ENCODE results near the gene NR1I2.

The NR1I2 gene

GRCh38 chr3:119819806-119820205, 37.9 kb downstream of the NR1I2 start:
- no peak for DNase-seq (ENCODE audit: low spot score)

GRCh38 chr3:119825820-119826219, 43.9 kb downstream of the NR1I2 start:
- no peak for DNase-seq (ENCODE audit: low spot score)

- no peak for DNase-seq (ENCODE audit: low spot score)
These were observed 45.1 kb downstream of the NR1I2 start for GRCh38 chr3:119826711-119827608.

- DNase-seq (ENCODE audit: low spot score) = no peak
These were observed 47.5 kb downstream of the NR1I2 start for GRCh38 chr3:119829420-119829819.

- peak; percentile 21 for DNase-seq (ENCODE audit: low spot score)
These were observed 49.1 kb downstream of the NR1I2 start for GRCh38 chr3:119831022-119831421.

- no peak for DNase-seq (ENCODE audit: low spot score)
These were observed 50.1 kb downstream of the NR1I2 start for GRCh38 chr3:119831941-119832371.

- DNase-seq (ENCODE audit: low spot score) = no peak
These were observed 53.0 kb downstream of the NR1I2 start for GRCh38 chr3:119834754-119835370.

GRCh38 chr3:119835556-119835955, 53.7 kb downstream of the NR1I2 start:
- DNase-seq (ENCODE audit: low spot score) = no peak

GRCh38 chr3:119841808-119842471, 60.0 kb downstream of the NR1I2 start:
- DNase-seq (ENCODE audit: low spot score) = no peak

GRCh38 chr3:119849126-119849525, 67.2 kb downstream of the NR1I2 start:
- no peak for DNase-seq (ENCODE audit: low spot score)

- no peak for DNase-seq (ENCODE audit: low spot score)
These were observed 74.8 kb downstream of the NR1I2 start for GRCh38 chr3:119856695-119857094.

GRCh38 chr3:119858957-119859356, 77.1 kb downstream of the NR1I2 start:
- no peak for DNase-seq (ENCODE audit: low spot score)

- no peak for DNase-seq (ENCODE audit: low spot score)
These were observed 77.8 kb downstream of the NR1I2 start for GRCh38 chr3:119859728-119860127.

- DNase-seq (ENCODE audit: low spot score) = no peak
These were observed 79.8 kb downstream of the NR1I2 start for GRCh38 chr3:119861681-119862080.

GRCh38 chr3:119862616-119863015, 80.7 kb downstream of the NR1I2 start:
- no peak for DNase-seq (ENCODE audit: low spot score)

- DNase-seq (ENCODE audit: low spot score) = no peak
These were observed 82.6 kb downstream of the NR1I2 start for GRCh38 chr3:119864476-119864875.

Data from NAMALWA (cell line).